LNCaP clone FGC (cell line): Measurements from ENCODE around the gene PDGFB.

Source experiments
- DNase-seq: peaks from one replicate; pipeline ENCODE4 v3.0.0-alpha.2; 2011; ENCODE audit warnings: low read depth
- H3K4me3 ChIP-seq: 2 replicates; pipeline ENCODE4 v1.5.1; 2011; ENCODE audit warnings: mild to moderate bottlenecking, low read depth, low read length, control low read depth
- CTCF ChIP-seq: IDR thresholded peaks from 2 replicates; pipeline ENCODE4 v1.5.1; 2012; ENCODE audit warnings: mild to moderate bottlenecking; ENCODE audit not compliant: control insufficient read depth, insufficient read depth; ENCODE audit errors: extremely low read depth

PDGFB gene

DNA sequence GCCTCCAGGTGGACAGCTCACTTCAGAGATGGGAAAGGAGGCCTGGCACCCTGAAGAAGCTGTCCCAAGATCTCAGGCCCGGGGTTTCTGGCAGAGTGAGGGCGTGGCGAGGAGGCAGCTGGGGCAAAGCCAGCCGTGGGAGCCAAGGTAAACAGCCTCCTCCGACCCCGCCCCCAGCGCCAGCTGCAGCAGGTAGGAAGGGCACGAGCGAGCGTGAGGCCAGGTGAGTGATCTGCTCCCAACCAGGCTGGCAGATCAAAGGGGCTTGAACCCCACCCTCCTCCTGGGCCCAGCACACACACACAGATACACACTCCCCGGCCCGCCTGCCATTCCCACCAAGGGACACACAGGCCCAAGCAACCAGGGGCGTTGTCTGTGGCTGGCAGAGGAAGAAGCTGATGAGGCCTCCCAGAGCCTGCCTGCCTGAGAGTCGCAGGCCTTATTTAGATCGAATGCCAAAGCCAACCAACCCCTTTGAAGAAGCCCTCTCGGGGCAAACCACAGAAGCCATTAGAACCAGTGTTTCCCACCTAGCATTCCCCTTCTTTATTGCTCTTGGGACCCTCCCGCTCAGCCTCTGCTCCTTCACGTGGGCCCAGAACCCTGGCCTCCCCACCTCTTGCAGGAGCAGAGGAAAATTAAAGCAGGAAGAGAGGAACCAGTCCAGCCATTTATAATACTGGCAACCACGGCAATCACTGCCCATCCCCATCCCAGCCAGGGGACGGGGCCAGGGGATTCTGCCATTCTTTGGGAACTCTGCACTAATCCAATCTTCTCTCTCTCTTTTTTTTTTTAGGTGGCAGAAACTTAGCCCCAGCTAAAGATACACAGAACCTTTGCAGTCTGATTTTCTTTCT lies 5.0 kb downstream of the PDGFB start:
- DNase-seq, result peak; percentile 78
- no peak for TF ChIP-seq CTCF
- H3K4me3 ChIP-seq, result peak overlapping the region; percentile 69

- TF ChIP-seq CTCF, result no peak
- H3K4me3 ChIP-seq, result no peak overlapping the region
- DNase-seq, result no peak
Observed at GRCh38 chr22:39238966-39239505, 5.7 kb downstream of the PDGFB start.

- TF ChIP-seq CTCF, result no peak
- no peak for DNase-seq
- no peak overlapping the region for H3K4me3 ChIP-seq
Observed at GRCh38 chr22:39238561-39238960, 6.2 kb downstream of the PDGFB start.

DNA sequence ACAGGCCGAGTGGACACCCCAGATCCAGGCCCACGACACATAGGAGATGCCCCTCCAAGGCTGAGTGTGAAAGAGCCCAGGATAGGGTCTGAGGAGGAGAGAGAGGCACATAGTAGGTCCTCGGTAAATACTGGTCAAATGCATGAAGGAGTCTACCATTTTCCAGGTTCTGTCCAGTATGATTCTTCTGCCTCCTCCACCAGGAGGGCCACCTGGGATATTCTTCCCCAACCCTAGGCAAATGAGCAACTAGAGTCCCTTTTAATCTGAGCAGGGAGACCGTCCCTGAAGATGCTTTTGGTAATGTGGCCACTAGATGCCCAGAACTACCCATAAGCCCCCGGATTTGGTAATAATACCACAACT lies 6.7 kb downstream of the PDGFB start:
- DNase-seq, result no peak

GRCh38 chr22:39237318-39238100 lies 7.3 kb downstream of the PDGFB start:
- DNase-seq, result no peak
- no peak for TF ChIP-seq CTCF
- H3K4me3 ChIP-seq, result no peak overlapping the region

More for the DNA sequence above, 6.7 kb downstream of the PDGFB start:
- no peak for TF ChIP-seq CTCF
- no peak overlapping the region for H3K4me3 ChIP-seq

- no peak for DNase-seq
- no peak for TF ChIP-seq CTCF
- H3K4me3 ChIP-seq, result no peak overlapping the region
Observed at GRCh38 chr22:39236321-39237317, 8.2 kb downstream of the PDGFB start.
